HG03565 (cell line): ENCODE results near the gene HOXA11.

Experiments used
- ATAC-seq: cut with Tn5 transposase; IDR thresholded peaks from one replicate; pipeline ENCODE4 v1.9.1; 2021; ENCODE audit warnings: mild to moderate bottlenecking, moderate library complexity; ENCODE audit not compliant: unreplicated experiment

Gene HOXA11

GRCh38 chr7:27148756-27149641 is 36.0 kb downstream of the HOXA11 start:
- no peak for ATAC-seq

GRCh38 chr7:27148031-27148755 is 36.8 kb downstream of the HOXA11 start:
- no peak for ATAC-seq

- no peak for ATAC-seq
Measured at GRCh38 chr7:27147199-27148030, 37.6 kb downstream of the HOXA11 start, which contains the start of gene HOXA6. Gene HOXA6 (minus strand): TSS chr7:27147774. CDS start chr7:27147749, 25 bp downstream.

- ATAC-seq: no peak
Measured at GRCh38 chr7:27146491-27147198, 38.4 kb downstream of the HOXA11 start.

GRCh38 chr7:27145914-27146412 is 39.1 kb downstream of the HOXA11 start:
- ATAC-seq: no peak

GRCh38 chr7:27145165-27145913 is 39.7 kb downstream of the HOXA11 start:
- ATAC-seq: no peak

- no peak for ATAC-seq
Measured at GRCh38 chr7:27144781-27145164, 40.3 kb downstream of the HOXA11 start.

- ATAC-seq: no peak
Measured at GRCh38 chr7:27143950-27144780, 40.9 kb downstream of the HOXA11 start.

- ATAC-seq: no peak
Measured at GRCh38 chr7:27143023-27143949, 41.7 kb downstream of the HOXA11 start, which contains the start of gene HOXA5. Gene HOXA5 (minus strand): TSS chr7:27143681. CDS start chr7:27143607, 74 bp downstream.

- ATAC-seq: no peak
Measured at GRCh38 chr7:27142580-27143022, 42.4 kb downstream of the HOXA11 start.

- no peak for ATAC-seq
Measured at GRCh38 chr7:27141923-27142579, 43.0 kb downstream of the HOXA11 start.

- ATAC-seq: no peak
Measured at GRCh38 chr7:27141137-27141922, 43.7 kb downstream of the HOXA11 start.

- ATAC-seq: no peak
Measured at GRCh38 chr7:27140126-27140857, 44.7 kb downstream of the HOXA11 start.

- ATAC-seq: no peak
Measured at GRCh38 chr7:27139334-27140125, 45.5 kb downstream of the HOXA11 start.

GRCh38 chr7:27138985-27139333 is 46.1 kb downstream of the HOXA11 start:
- no peak for ATAC-seq
